ENCODE measurements around the gene NEDD1. TPM values are rescaled to one million over a fixed set of nuclear protein-coding genes. Genes with fewer than 3 reads are reported as not detected.

The NEDD1 gene
- total RNA-seq, 1 donor from 2014 or later = 25.1 TPM

DNA sequence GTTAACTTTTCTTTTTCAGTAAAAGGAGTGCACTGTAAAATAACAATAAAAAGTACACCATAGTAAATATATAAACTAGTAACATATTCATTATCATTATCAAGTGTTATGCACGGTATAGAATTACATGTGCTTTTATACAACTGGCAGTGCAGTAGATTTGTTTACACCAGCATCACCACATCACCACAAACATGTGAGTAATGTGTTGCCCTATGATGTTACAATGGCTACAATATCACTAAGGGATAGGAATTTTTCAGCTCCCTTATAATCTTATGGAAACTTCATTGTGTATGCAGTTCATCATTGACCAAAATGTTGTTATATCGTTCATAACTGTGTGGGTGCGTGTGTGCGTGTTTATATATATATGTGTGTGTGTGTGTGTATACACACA, 23.5 kb upstream of the NEDD1 start:
- Mint-ChIP-seq H3K9me3 (peaks cover 14% of the 10 kb centered on the region), H3K4me1 (peaks cover 15% of the 10 kb centered on the region), H3K27ac (no peak overlapping the region), H3K27me3 (ENCODE audit: low read depth) (no peaks in the 10 kb centered on the region), H3K36me3 (no peaks in the 10 kb centered on the region), H3K4me3 (no peak overlapping the region)
- no peak for DNase-seq (ENCODE audit: low spot score in 2 of 2, unreplicated experiment in 2 of 2)
- TF ChIP-seq, protein P1, sequence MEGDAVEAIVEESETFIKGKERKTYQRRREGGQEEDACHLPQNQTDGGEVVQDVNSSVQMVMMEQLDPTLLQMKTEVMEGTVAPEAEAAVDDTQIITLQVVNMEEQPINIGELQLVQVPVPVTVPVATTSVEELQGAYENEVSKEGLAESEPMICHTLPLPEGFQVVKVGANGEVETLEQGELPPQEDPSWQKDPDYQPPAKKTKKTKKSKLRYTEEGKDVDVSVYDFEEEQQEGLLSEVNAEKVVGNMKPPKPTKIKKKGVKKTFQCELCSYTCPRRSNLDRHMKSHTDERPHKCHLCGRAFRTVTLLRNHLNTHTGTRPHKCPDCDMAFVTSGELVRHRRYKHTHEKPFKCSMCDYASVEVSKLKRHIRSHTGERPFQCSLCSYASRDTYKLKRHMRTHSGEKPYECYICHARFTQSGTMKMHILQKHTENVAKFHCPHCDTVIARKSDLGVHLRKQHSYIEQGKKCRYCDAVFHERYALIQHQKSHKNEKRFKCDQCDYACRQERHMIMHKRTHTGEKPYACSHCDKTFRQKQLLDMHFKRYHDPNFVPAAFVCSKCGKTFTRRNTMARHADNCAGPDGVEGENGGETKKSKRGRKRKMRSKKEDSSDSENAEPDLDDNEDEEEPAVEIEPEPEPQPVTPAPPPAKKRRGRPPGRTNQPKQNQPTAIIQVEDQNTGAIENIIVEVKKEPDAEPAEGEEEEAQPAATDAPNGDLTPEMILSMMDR (IDR thresholded peaks at IDR 0.05; ENCODE audit: unreplicated experiment) = no peak

DNA sequence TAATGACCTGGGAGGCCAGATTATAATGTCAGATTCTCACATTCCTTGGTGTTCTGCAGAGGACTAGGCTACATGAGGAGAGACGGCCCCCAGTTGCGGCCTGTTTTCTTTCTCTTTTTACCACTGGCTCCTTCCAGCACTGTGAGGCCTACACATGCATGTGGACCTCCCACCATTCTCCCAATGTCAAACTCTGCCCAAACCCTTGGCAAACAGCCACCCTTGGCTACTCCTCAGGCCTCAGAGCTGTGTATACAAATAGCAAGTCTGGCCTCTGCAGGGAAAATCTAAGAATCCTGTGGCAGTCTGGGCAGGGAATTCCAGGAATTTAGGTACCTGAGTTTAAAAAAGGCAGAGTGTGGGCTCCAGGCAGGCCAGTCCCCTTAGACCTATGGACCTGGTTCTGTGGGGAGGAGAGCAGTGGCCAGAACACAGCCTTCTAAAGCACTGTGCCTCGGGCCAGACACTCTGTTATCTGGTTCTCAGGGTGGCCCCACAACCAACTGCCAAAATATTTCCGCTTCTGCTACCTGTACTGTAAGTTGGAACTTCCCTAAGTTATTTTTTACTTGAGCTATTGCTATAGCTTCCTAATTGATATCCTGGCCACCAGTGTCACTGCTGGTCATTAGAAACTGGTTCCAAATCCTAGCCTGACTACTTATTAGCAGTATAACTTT, 19.9 kb upstream of the NEDD1 start:
- TF ChIP-seq, protein P1 (IDR thresholded peaks at IDR 0.05; ENCODE audit: unreplicated experiment) = no peak
- peaks cover under 1% of the 10 kb centered on the region for H3K9me3 Mint-ChIP-seq
- DNase-seq (ENCODE audit: low spot score in 2 of 2, unreplicated experiment in 2 of 2) = peak in 1 of 2 experiments; percentile 48
- H3K4me3 Mint-ChIP-seq = no peak overlapping the region
- no peaks in the 10 kb centered on the region for H3K36me3 Mint-ChIP-seq
- peaks cover 22% of the 10 kb centered on the region for H3K4me1 Mint-ChIP-seq
- H3K27ac Mint-ChIP-seq = no peak overlapping the region
- H3K27me3 Mint-ChIP-seq (ENCODE audit: low read depth) = no peaks in the 10 kb centered on the region

DNA sequence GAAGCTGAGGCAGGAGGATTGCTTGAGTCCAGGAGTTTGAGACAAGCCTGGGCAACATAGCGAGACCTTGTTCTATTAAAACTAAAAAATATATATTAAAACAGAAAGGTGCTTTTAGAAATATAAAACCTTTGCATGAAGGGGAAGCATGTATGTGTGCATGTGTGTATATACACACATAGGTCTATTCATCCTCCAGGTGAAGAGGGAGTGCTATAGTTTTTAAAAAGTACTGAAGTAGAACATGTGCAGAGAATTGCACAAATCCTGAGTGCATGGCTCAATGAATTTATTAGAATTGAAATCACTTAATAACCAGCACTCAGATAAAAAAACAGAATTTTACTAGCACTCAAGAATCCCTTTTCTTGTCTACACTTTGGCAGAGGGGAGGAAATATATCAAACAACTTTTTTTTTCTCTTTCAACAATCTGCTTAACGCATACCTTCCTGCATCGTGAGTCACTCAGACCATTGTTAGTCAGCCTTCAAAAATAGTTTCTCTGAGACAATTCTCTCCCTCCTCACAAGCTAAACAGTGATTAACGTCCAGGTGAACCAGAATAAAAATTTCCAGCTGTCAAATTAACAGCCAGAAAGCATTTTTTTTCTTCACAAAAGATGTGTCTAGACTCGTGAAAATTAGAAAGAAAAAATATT, 17.7 kb upstream of the NEDD1 start:
- no peak overlapping the region for H3K27ac Mint-ChIP-seq
- H3K4me3 Mint-ChIP-seq = no peak overlapping the region
- peaks cover 4% of the 10 kb centered on the region for H3K9me3 Mint-ChIP-seq
- H3K4me1 Mint-ChIP-seq = peaks cover 22% of the 10 kb centered on the region
- H3K36me3 Mint-ChIP-seq = no peaks in the 10 kb centered on the region
- DNase-seq (ENCODE audit: low spot score in 2 of 2, unreplicated experiment in 2 of 2) = no peak
- TF ChIP-seq, protein P1 (IDR thresholded peaks at IDR 0.05; ENCODE audit: unreplicated experiment) = no peak
- no peaks in the 10 kb centered on the region for H3K27me3 Mint-ChIP-seq (ENCODE audit: low read depth)

DNA sequence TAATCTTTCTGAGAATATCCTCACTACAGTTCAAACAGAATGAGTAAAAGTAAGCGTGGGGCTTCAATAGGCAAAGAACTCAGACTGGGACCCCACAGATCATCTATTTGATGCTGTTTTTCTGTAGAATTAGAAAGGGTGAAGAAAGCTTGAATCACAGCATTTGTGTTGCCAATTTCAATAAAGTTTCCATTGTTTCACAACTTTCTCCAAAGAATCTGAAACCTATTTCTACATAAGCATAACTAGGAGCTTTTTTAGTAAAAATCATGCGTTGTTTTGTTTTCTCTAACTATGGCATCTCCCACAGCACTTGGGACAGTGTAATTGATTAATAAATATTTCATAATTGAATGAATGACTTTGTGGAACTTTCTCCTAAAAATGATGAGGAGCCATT, 16.7 kb upstream of the NEDD1 start:
- no peak overlapping the region for H3K4me3 Mint-ChIP-seq
- H3K36me3 Mint-ChIP-seq = no peaks in the 10 kb centered on the region
- no peak overlapping the region for H3K27ac Mint-ChIP-seq
- no peaks in the 10 kb centered on the region for H3K27me3 Mint-ChIP-seq (ENCODE audit: low read depth)
- peaks cover 4% of the 10 kb centered on the region for H3K9me3 Mint-ChIP-seq
- H3K4me1 Mint-ChIP-seq = peaks cover 22% of the 10 kb centered on the region
- TF ChIP-seq, protein P1 (IDR thresholded peaks at IDR 0.05; ENCODE audit: unreplicated experiment) = no peak
- no peak for DNase-seq (ENCODE audit: low spot score in 2 of 2, unreplicated experiment in 2 of 2)

DNA sequence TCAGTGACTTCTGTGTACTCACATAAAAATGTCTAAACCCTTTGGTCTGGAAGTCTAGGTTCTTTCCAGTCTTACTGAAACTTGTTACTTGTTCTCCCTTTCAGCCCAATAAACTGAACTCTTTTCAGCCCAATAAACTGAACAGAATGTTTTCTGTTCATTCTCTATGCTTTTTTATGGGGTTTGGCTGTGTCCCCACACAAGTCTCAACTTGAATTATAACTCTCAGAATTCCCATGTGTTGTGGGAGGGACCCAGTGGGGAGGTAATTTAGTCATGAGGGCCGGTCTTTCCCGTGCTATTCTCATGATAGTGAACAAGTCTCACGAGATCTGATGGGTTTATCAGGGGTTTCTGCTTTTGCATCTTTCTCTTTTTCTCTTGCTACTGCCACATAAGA, 15.0 kb upstream of the NEDD1 start:
- DNase-seq (ENCODE audit: low spot score in 2 of 2, unreplicated experiment in 2 of 2) = no peak
- no peak overlapping the region for H3K4me3 Mint-ChIP-seq
- H3K27ac Mint-ChIP-seq = no peak overlapping the region
- peaks cover 15% of the 10 kb centered on the region for H3K4me1 Mint-ChIP-seq
- no peaks in the 10 kb centered on the region for H3K27me3 Mint-ChIP-seq (ENCODE audit: low read depth)
- TF ChIP-seq, protein P1 (IDR thresholded peaks at IDR 0.05; ENCODE audit: unreplicated experiment) = no peak
- peaks cover 4% of the 10 kb centered on the region for H3K9me3 Mint-ChIP-seq
- no peaks in the 10 kb centered on the region for H3K36me3 Mint-ChIP-seq
